H1 (cell line): Measurements from ENCODE around the gene NBPF3. TPM values are rescaled to one million over a fixed set of nuclear protein-coding genes. Genes with fewer than 3 reads are reported as not detected.

ENCODE experiments used
- CTCF ChIA-PET: fragments of 300-600 bp; sonication (Branson Sonifier 250); formaldehyde crosslinking; loops from one replicate; lab custom pipeline; 2021; ENCODE audit not compliant: partially characterized antibody; lab: Charles Lee
- POLR2A ChIA-PET: fragments of 300-600 bp; sonication (Branson Sonifier 250); formaldehyde crosslinking; loops from one replicate; lab custom pipeline; 2021; ENCODE audit warnings: inconsistent platforms; ENCODE audit not compliant: partially characterized antibody; lab: Charles Lee
- DNase-seq, 2 experiments: peaks; one replicate each; pipeline versions ENCODE4 v3.0.0 to v3.0.0-alpha.2; 2010 to 2022; ENCODE audit warnings: low spot score in 2 of 2, low read depth in 1 of 2, mixed read lengths in 1 of 2
- FAIRE-seq: peaks from 2 replicates; lab custom pipeline; 2011; peaks lifted over from hg19 to GRCh38; lab: Jason Lieb, UNC
- H2AFZ ChIP-seq: 2 replicates; pipeline ENCODE4 v1.8.1; 2012; ENCODE audit warnings: low read length, inconsistent platforms
- H2AK5ac ChIP-seq: 2 replicates; pipeline ENCODE4 v1.6.1; 2013; ENCODE audit warnings: low read depth, low read length
- H2BK120ac ChIP-seq: replicated peaks from 2 replicates; pipeline ENCODE3; 2013; ENCODE audit warnings: low read depth, low read length, inconsistent platforms
- H2BK12ac ChIP-seq: 2 replicates; pipeline ENCODE4 v1.6.1; 2013; ENCODE audit warnings: low read depth, low read length
- H2BK15ac ChIP-seq: 2 replicates; pipeline ENCODE4 v1.6.1; 2013; ENCODE audit warnings: low read length
- H2BK20ac ChIP-seq: 2 replicates; pipeline ENCODE4 v1.6.1; 2013; ENCODE audit warnings: low read length
- H2BK5ac ChIP-seq: 2 replicates; pipeline ENCODE4 v1.6.1; 2013; ENCODE audit warnings: low read depth, low read length
- H3K14ac ChIP-seq: 2 replicates; pipeline ENCODE4 v1.6.1; 2013; ENCODE audit warnings: inconsistent platforms; ENCODE audit not compliant: insufficient read length
- H3K18ac ChIP-seq: 2 replicates; pipeline ENCODE4 v1.6.1; 2013; ENCODE audit warnings: low read length; ENCODE audit errors: extremely low read depth
- H3K23ac ChIP-seq: 2 replicates; pipeline ENCODE4 v1.6.1; 2013; ENCODE audit warnings: inconsistent platforms; ENCODE audit not compliant: insufficient read length
- H3K23me2 ChIP-seq: 2 replicates; pipeline ENCODE4 v1.6.1; 2013; ENCODE audit warnings: low read depth, low read length
- H3K27ac ChIP-seq: 2 replicates; pipeline ENCODE4 v1.6.1; 2011; ENCODE audit warnings: low read depth, low read length, inconsistent platforms
- H3K27me3 ChIP-seq, 4 experiments: replicated peaks in 1 of 4; 1 replicate in 1 of 4; 2 replicates in 3 of 4; pipeline versions ENCODE4 v1.6.1 to v1.8.1; 2011 to 2013; ENCODE audit warnings: low read length in 3 of 4, mild to moderate bottlenecking in 3 of 4, inconsistent platforms in 2 of 4, mixed read lengths in 2 of 4, moderate library complexity in 1 of 4; ENCODE audit not compliant: control insufficient read depth in 3 of 4, insufficient read depth in 3 of 4; ENCODE audit errors: extremely low read depth in 1 of 4
- H3K36me3 ChIP-seq, 4 experiments: 2 replicates each; pipeline versions ENCODE4 v1.6.1 to v1.8.1; 2011 to 2013; ENCODE audit warnings: mild to moderate bottlenecking in 4 of 4, low read length in 3 of 4, moderate library complexity in 2 of 4, control low read depth in 1 of 4, inconsistent platforms in 1 of 4; ENCODE audit not compliant: insufficient read depth in 4 of 4, control insufficient read depth in 2 of 4
- H3K4ac ChIP-seq: replicated peaks from 2 replicates; pipeline ENCODE3; 2013; ENCODE audit warnings: low read length, low read depth, mixed read lengths, inconsistent platforms; ENCODE audit not compliant: insufficient read length
- H3K4me1 ChIP-seq, 4 experiments: replicated peaks in 1 of 4; 1 replicate in 1 of 4; 2 replicates in 3 of 4; pipeline versions ENCODE4 v1.6.1 to v1.8.1; 2011 to 2013; ENCODE audit warnings: low read length in 3 of 4, inconsistent platforms in 2 of 4, mixed read lengths in 1 of 4; ENCODE audit not compliant: insufficient read depth in 4 of 4, control insufficient read depth in 3 of 4
- H3K4me2 ChIP-seq, 2 experiments: 2 replicates each; pipeline versions ENCODE4 v1.6.1 to v1.8.1; 2011 to 2013; ENCODE audit warnings: low read depth in 2 of 2, low read length in 2 of 2, control low read depth in 1 of 2, inconsistent platforms in 1 of 2, mild to moderate bottlenecking in 1 of 2; ENCODE audit not compliant: insufficient read depth in 1 of 2
- H3K4me3 ChIP-seq, 4 experiments: fragments of 200-600, 300-600 bp in 1 of 4; sonication (generic), shearing (Covaris generic), sonication (Bioruptor Twin) in 1 of 4; 2 replicates each; pipeline versions ENCODE4 v1.5.1 to v1.8.1; 2011 to 2016; ENCODE audit warnings: low read length in 4 of 4, low read depth in 3 of 4, control low read depth in 2 of 4, inconsistent platforms in 2 of 4, mild to moderate bottlenecking in 2 of 4, mixed read lengths in 1 of 4, moderate library complexity in 1 of 4; ENCODE audit not compliant: insufficient read depth in 2 of 4; ENCODE audit errors: extremely low read depth in 1 of 4
- H3K56ac ChIP-seq: replicated peaks from 2 replicates; pipeline ENCODE3; 2013; ENCODE audit warnings: low read depth, mild to moderate bottlenecking, mixed read lengths, low read length, inconsistent platforms; ENCODE audit not compliant: insufficient read length
- H3K79me1 ChIP-seq: 2 replicates; pipeline ENCODE4 v1.6.1; 2013; ENCODE audit warnings: low read depth, low read length, control low read depth
- H3K79me2 ChIP-seq, 2 experiments: 2 replicates each; pipeline versions ENCODE4 v1.6.1 to v1.8.1; 2012 to 2013; ENCODE audit warnings: low read length in 2 of 2, mild to moderate bottlenecking in 2 of 2, inconsistent platforms in 1 of 2; ENCODE audit not compliant: insufficient read depth in 2 of 2, control insufficient read depth in 1 of 2
- H3K9ac ChIP-seq, 4 experiments: replicated peaks in 1 of 4; 1 replicate in 1 of 4; 2 replicates in 3 of 4; pipeline versions ENCODE4 v1.6.1 to v1.8.1; 2011 to 2013; ENCODE audit warnings: low read depth in 3 of 4, low read length in 3 of 4, control low read depth in 2 of 4, mild to moderate bottlenecking in 2 of 4, moderate library complexity in 2 of 4, inconsistent platforms in 1 of 4; ENCODE audit errors: extremely low read depth in 1 of 4
- H3K9me3 ChIP-seq, 2 experiments: 2 replicates each; pipeline versions ENCODE4 v1.6.1 to v1.8.1; 2012 to 2013; ENCODE audit warnings: mild to moderate bottlenecking in 2 of 2, moderate library complexity in 2 of 2, control low read depth in 1 of 2, inconsistent platforms in 1 of 2, low read depth in 1 of 2, low read length in 1 of 2, mixed read lengths in 1 of 2; ENCODE audit not compliant: insufficient read depth in 2 of 2
- H4K20me1 ChIP-seq, 2 experiments: replicated peaks in 1 of 2; 2 replicates each; pipeline versions ENCODE3 to v1.8.1; 2011 to 2013; ENCODE audit warnings: inconsistent platforms in 2 of 2, low read length in 2 of 2, mild to moderate bottlenecking in 1 of 2; ENCODE audit not compliant: insufficient read depth in 2 of 2, control insufficient read depth in 1 of 2
- H4K5ac ChIP-seq: 2 replicates; pipeline ENCODE4 v1.6.1; 2013; ENCODE audit warnings: low read length, low read depth, mixed read lengths, inconsistent platforms; ENCODE audit not compliant: insufficient read length
- H4K8ac ChIP-seq: 2 replicates; pipeline ENCODE4 v1.8.0; 2013; ENCODE audit warnings: mild to moderate bottlenecking, moderate library complexity, low read length, inconsistent platforms; ENCODE audit not compliant: insufficient read depth; ENCODE audit errors: extremely low read depth
- H4K91ac ChIP-seq: replicated peaks from 2 replicates; pipeline ENCODE3; 2013; ENCODE audit warnings: low read length, mixed read lengths, inconsistent platforms; ENCODE audit not compliant: insufficient read length
- CHD2 ChIP-seq: IDR thresholded peaks from 2 replicates; pipeline ENCODE4 v1.6.1; 2012; ENCODE audit warnings: low read length, improper control_type of control experiment
- FOSL1 ChIP-seq: IDR thresholded peaks from 2 replicates; pipeline ENCODE4 v1.6.1; 2011; ENCODE audit warnings: mild to moderate bottlenecking, low read depth, low read length, moderate library complexity; ENCODE audit not compliant: insufficient read depth
- JUND ChIP-seq: IDR thresholded peaks from 2 replicates; pipeline ENCODE4 v1.6.1; 2011; ENCODE audit warnings: mild to moderate bottlenecking, improper control_type of control experiment, low read length
- KDM5A ChIP-seq: fragments of 200-600 bp; IDR thresholded peaks from 2 replicates; pipeline ENCODE4 v1.7.1; 2012; ENCODE audit warnings: mild to moderate bottlenecking, low read length, inconsistent platforms, mixed read lengths
- PHF8 ChIP-seq: fragments of 200-600 bp; sonication (generic); conservative IDR thresholded peaks from 2 replicates; pipeline ENCODE4 v1.7.1; 2012; ENCODE audit warnings: low read depth, mild to moderate bottlenecking, inconsistent platforms, low read length, moderate library complexity
- POLR2A ChIP-seq, 2 experiments: IDR thresholded peaks; 1 replicate in 1 of 2; 2 replicates in 1 of 2; pipeline ENCODE4 v1.6.1; 2011; ENCODE audit warnings: low read depth in 2 of 2, low read length in 2 of 2, mild to moderate bottlenecking in 2 of 2; ENCODE audit errors: control extremely low read depth in 1 of 2
- TCF12 ChIP-seq: IDR thresholded peaks from 2 replicates; pipeline ENCODE4 v1.6.1; 2011; ENCODE audit warnings: low read depth, mild to moderate bottlenecking, low read length
- WGBS, 2 experiments: shearing (Covaris generic) in 1 of 2; methylation state at CpG; one replicate each; pipeline versions ENCODE4 v1.1.6 to v1.1.7; 2013 to 2015; ENCODE audit warnings: low lambda C conversion rate in 2 of 2, mixed read lengths in 2 of 2, inconsistent platforms in 1 of 2, low coverage in 1 of 2, missing lambda C conversion rate in 1 of 2; ENCODE audit not compliant: insufficient replicate concordance in 2 of 2, insufficient coverage in 1 of 2, insufficient read length in 1 of 2; ENCODE audit errors: extremely low coverage in 1 of 2, missing lambda C conversion rate in 1 of 2; 5-methylcytosine and 5-hydroxymethylcytosine counted together
- polyA plus RNA-seq, 7 experiments: library from polyadenylated mRNA; depleted of rRNA in 3 of 7; stranded (reverse) in 5 of 7; unstranded in 2 of 7; fragments of >200 nt in 5 of 7; fragments of 200-250 nt in 2 of 7; gene quantifications; 1 replicate in 5 of 7; 2 replicates in 1 of 7; 4 replicates in 1 of 7; pipeline versions ENCODE4 v1.2.1 to v1.2.3, GENCODE V29; 2011 to 2013; ENCODE audit warnings: missing spikeins in 2 of 7, mixed read lengths in 2 of 7
- total RNA-seq: library from RNA; stranded (reverse); fragmentation: NEBNext Ultra II Directional; extraction: Animal tissue kit (Norgen Biotek cat#: 25700); gene quantifications from 2 replicates; pipeline ENCODE4 v1.2.1, GENCODE V29; 2021

Gene NBPF3
- total and polyA plus RNA-seq, 2 of the 8 experiments (the other 6 are each of a cell fraction or from before 2014, with no cell fraction given) = 3.8 to 4.3 TPM

DNA sequence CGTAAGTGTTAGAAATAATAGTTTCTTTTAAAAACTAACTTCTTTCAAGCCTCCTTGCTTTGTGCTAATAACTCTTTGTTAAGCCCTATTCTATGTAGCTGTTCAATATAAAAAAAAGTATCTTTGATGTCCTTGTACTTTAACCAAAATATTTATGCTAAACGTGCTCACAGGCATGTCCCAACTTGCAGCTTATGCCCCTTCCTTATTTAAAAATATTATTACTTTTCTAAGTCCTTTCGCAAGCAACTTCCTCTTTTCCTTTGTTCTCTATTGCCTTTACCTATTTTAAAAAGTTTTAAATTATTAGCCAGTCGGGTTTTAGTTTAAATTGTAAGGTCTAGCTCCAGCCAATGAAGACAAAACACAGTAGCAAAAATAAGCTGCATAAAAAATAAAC is 43.4 kb upstream of the NBPF3 start:
- no peak overlapping the region for H3K27ac ChIP-seq
- no peak overlapping the region for H2BK12ac ChIP-seq
- no peak overlapping the region for H3K14ac ChIP-seq
- H3K9ac ChIP-seq = no peak overlapping the region
- H3K4me1 ChIP-seq = no peaks in the 10 kb centered on the region
- H3K4ac ChIP-seq = no peak overlapping the region
- no peaks in the 10 kb centered on the region for H4K20me1 ChIP-seq
- no peak overlapping the region for H2BK5ac ChIP-seq
- H2AK5ac ChIP-seq = no peak overlapping the region
- H4K8ac ChIP-seq = no peak overlapping the region
- ChIA-PET POLR2A (no interaction called here), CTCF (interaction anchor here (0.6 to 0.7 kb wide), 2 partner anchors 26 to 487 kb away, joined by 3 read pairs; no protein-coding TSS in a partner anchor)
- no peak overlapping the region for H4K5ac ChIP-seq
- H3K79me2 ChIP-seq = no peaks in the 10 kb centered on the region
- no peaks in the 10 kb centered on the region for H3K9me3 ChIP-seq
- H3K4me2 ChIP-seq = no peak overlapping the region
- H3K27me3 ChIP-seq = no peaks in the 10 kb centered on the region
- no peak overlapping the region for H3K56ac ChIP-seq
- no peak overlapping the region for H2AFZ ChIP-seq
- no peaks in the 10 kb centered on the region for H3K79me1 ChIP-seq
- WGBS, 2 experiments = 75% methylated on average over 4 of the region's 4 CpGs; no CpG with 5 or more reads in 1 of the 2 experiments
- no peaks in the 10 kb centered on the region for H3K23me2 ChIP-seq
- H4K91ac ChIP-seq = no peak overlapping the region
- H3K18ac ChIP-seq = no peak overlapping the region
- H3K4me3 ChIP-seq = no peak overlapping the region
- H2BK15ac ChIP-seq = no peak overlapping the region
- no peak overlapping the region for H3K23ac ChIP-seq
- no peak for DNase-seq
- no peak overlapping the region for H2BK20ac ChIP-seq
- H3K36me3 ChIP-seq = no peaks in the 10 kb centered on the region
- no peak for FAIRE-seq
- H2BK120ac ChIP-seq = no peak overlapping the region
- TF ChIP-seq JUND (no peak), TCF12 (no peak), KDM5A (no peak), PHF8 (no peak), POLR2A (IDR thresholded peaks at IDR 0.05; ENCODE audit: control extremely low read depth in 1 of 2, low read depth in 2 of 2, low read length in 2 of 2) (no peak), FOSL1 (no peak), CHD2 (no peak)
